KMS-11 (cell line): ENCODE results near the gene ONECUT3.

Experiments
- H2AFZ ChIP-seq: fragments of 200-600 bp; sonication (generic); 2 replicates; pipeline ENCODE4 v1.6.1; 2016; ENCODE audit warnings: antibody characterized with exemption, mixed run types, low read depth
- H3K27ac ChIP-seq: fragments of 200-600 bp; sonication (generic); 2 replicates; pipeline ENCODE4 v1.6.1; 2016; ENCODE audit warnings: mild to moderate bottlenecking, mixed run types
- H3K27me3 ChIP-seq: fragments of 200-600 bp; sonication (generic); 2 replicates; pipeline ENCODE4 v1.6.1; 2017; ENCODE audit warnings: mild to moderate bottlenecking, low read depth, mixed run types, moderate library complexity; ENCODE audit not compliant: insufficient read depth
- H3K36me3 ChIP-seq: fragments of 200-600 bp; sonication (generic); 2 replicates; pipeline ENCODE4 v1.6.1; 2017; ENCODE audit warnings: mild to moderate bottlenecking, mixed run types; ENCODE audit not compliant: insufficient read depth
- H3K4me1 ChIP-seq: fragments of 200-600 bp; sonication (generic); 2 replicates; pipeline ENCODE4 v1.6.1; 2016; ENCODE audit warnings: mild to moderate bottlenecking, low read depth, mixed run types; ENCODE audit not compliant: poor library complexity, severe bottlenecking
- H3K4me2 ChIP-seq: fragments of 200-600 bp; sonication (generic); 2 replicates; pipeline ENCODE4 v1.7.0; 2016; ENCODE audit warnings: mild to moderate bottlenecking, mixed run types
- H3K4me3 ChIP-seq: fragments of 200-600 bp; sonication (generic); IDR thresholded peaks from 2 replicates; pipeline ENCODE4 v1.6.1; 2017; ENCODE audit warnings: low read depth, low read length, mixed read lengths; ENCODE audit not compliant: insufficient read depth
- H3K79me2 ChIP-seq: fragments of 200-600 bp; sonication (generic); 2 replicates; pipeline ENCODE4 v1.6.1; 2016; ENCODE audit warnings: low read depth, mixed run types; ENCODE audit not compliant: insufficient read depth
- H3K9ac ChIP-seq: fragments of 200-600 bp; sonication (generic); 2 replicates; pipeline ENCODE4 v1.6.1; 2016; ENCODE audit warnings: mild to moderate bottlenecking, mixed run types
- H4K20me1 ChIP-seq: fragments of 200-600 bp; sonication (generic); 2 replicates; pipeline ENCODE4 v1.6.1; 2016; ENCODE audit warnings: mild to moderate bottlenecking, mixed run types; ENCODE audit not compliant: insufficient read depth
- CTCF ChIP-seq: fragments of 200-600 bp; sonication (generic); conservative IDR thresholded peaks from 2 replicates; pipeline ENCODE4 v1.6.1; 2017; ENCODE audit warnings: low read depth, mild to moderate bottlenecking, antibody characterized with exemption, low read length, moderate library complexity, mixed read lengths

ONECUT3 gene

DNA sequence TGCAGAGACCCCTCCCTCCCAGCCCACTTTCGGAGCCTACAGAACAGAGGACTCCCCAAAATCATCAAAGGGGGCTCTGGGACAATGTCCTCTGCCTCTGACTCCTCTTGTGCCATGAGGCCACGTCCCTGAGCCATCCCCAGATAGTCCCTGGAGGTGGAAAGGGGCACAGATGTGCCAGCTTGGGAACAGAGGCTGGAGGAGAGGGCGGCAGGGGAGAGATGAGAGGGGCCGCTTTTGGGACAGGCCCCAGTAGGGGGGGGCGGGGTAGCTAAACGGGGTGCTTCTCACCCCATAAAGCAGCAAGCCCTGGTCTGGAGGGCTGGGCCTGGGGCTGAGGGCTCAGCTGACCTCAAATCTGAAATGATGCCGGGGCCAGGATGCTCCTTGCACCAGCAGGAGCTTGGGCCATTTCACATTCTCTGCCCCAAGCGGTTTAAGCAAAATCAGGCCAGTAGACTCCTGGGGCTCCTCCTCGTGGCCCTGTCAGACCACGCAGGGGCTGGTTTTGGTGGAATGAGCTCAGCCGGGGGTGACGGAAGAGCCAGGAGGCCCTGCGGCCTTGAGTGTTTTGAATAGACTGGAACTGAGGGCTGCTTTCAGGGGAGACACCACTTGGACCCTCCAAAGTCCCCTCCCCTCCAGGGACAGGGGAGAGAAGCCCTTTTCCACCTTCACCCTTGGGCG lies 27.1 kb downstream of the ONECUT3 start:
- no peak overlapping the region for H3K4me2 ChIP-seq
- no peak overlapping the region for H3K4me3 ChIP-seq
- no peak overlapping the region for H3K9ac ChIP-seq
- H3K27me3 ChIP-seq = peaks cover 93% of the 10 kb centered on the region
- H4K20me1 ChIP-seq = no peaks in the 10 kb centered on the region
- H3K4me1 ChIP-seq = no peaks in the 10 kb centered on the region
- TF ChIP-seq CTCF = 0 out of 2 replicates have a peak, but pooled peaks have one; percentile 17
- H2AFZ ChIP-seq = no peak overlapping the region
- H3K79me2 ChIP-seq = no peaks in the 10 kb centered on the region
- no peak overlapping the region for H3K27ac ChIP-seq
- H3K36me3 ChIP-seq = no peaks in the 10 kb centered on the region

- Histone ChIP-seq H3K27me3 (peaks cover 90% of the 10 kb centered on the region), H3K4me2 (no peak overlapping the region)
Observed at GRCh38 chr19:1782521-1782920, 29.2 kb downstream of the ONECUT3 start.

DNA sequence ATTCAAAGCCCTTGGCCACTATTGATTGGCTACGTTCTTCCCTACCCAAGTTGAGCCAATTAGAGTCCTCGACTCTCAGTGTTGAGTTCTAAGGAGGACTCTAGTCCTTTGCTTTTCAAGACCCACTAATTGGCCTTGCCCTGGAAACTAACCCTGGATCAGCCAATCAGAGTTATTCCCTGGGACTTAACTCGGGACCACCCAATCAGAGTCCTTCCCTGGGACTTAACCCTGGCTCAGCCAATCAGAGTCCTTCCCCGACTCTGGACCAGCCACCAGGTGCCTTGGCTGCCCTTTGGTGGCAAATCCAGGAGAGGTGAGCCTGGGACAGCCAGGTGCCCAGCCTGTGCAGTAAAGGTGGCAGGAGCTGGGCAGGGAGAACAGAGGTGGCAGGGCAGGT lies 30.0 kb downstream of the ONECUT3 start:
- no peak overlapping the region for H3K4me3 ChIP-seq
- H3K4me2 ChIP-seq = no peak overlapping the region
- H4K20me1 ChIP-seq = no peaks in the 10 kb centered on the region
- peaks cover 88% of the 10 kb centered on the region for H3K27me3 ChIP-seq
- H3K36me3 ChIP-seq = no peaks in the 10 kb centered on the region
- H2AFZ ChIP-seq = no peak overlapping the region
- H3K79me2 ChIP-seq = no peaks in the 10 kb centered on the region
- no peak for TF ChIP-seq CTCF
- no peaks in the 10 kb centered on the region for H3K4me1 ChIP-seq
- H3K27ac ChIP-seq = no peak overlapping the region
- no peak overlapping the region for H3K9ac ChIP-seq

More at GRCh38 chr19:1782521-1782920, 29.2 kb downstream of the ONECUT3 start:
- Histone ChIP-seq H3K4me3 (no peak overlapping the region), H3K4me1 (no peaks in the 10 kb centered on the region), H3K27ac (no peak overlapping the region), H3K36me3 (no peaks in the 10 kb centered on the region), H3K9ac (no peak overlapping the region), H2AFZ (no peak overlapping the region), H3K79me2 (no peaks in the 10 kb centered on the region), H4K20me1 (no peaks in the 10 kb centered on the region)
- TF ChIP-seq CTCF = no peak

DNA sequence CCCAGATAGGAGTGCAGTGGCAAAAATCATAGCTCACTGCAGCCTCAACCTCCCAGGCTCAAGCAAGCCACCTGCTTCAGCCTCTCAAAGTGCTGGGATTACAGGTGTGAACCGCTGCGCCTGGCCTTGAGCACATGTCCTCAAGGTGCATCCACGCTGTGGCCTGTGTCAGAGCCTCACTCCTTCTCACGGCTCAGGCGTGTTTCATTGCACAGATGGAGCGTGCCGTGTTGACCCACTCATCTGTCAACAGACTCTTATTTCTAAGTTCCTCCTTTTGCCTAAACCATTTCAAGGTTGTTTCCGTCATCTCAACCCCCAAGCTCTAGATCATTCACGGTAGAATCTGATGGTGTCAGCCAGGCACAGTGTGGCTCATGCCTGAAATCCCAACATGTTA lies 30.6 kb downstream of the ONECUT3 start:
- no peak for TF ChIP-seq CTCF

More for the DNA sequence above, 30.6 kb downstream of the ONECUT3 start:
- Histone ChIP-seq H3K79me2 (no peaks in the 10 kb centered on the region), H4K20me1 (no peaks in the 10 kb centered on the region), H3K27ac (no peak overlapping the region), H2AFZ (no peak overlapping the region), H3K27me3 (peaks cover 84% of the 10 kb centered on the region), H3K9ac (no peak overlapping the region), H3K36me3 (no peaks in the 10 kb centered on the region), H3K4me1 (no peaks in the 10 kb centered on the region), H3K4me2 (no peak overlapping the region), H3K4me3 (no peak overlapping the region)
